Measurements from ENCODE around the gene EDNRA.
"Not testable (repeated sequence)": the region's sequence is repeated elsewhere in the genome, so short reads cannot be mapped to it uniquely, and the experiment has no call there.

Gene EDNRA

GRCh38 chr4:147480891-147481576 is at the start of gene EDNRA:
Gene EDNRA (plus strand): TSS chr4:147481097. CDS start chr4:147485682, 4,585 bp downstream.
- Histone ChIP-seq H3K9ac (no peak within 1 kb of the TSS), H3K4me2 (peak within 1 kb of the TSS in 8 of 11 experiments; percentile 1 to 17 (median 6); a peak in 6 of 22 replicates), H3K9me3 (replicated peaks in 1 of 11) (peaks cover 23 to 35% (median 27%) of the 10 kb centered on the region in 11 experiments), H3K27ac (no peak within 1 kb of the TSS), H3K4me1 (peaks cover 0 to 12% (median 11%) of the 10 kb centered on the region in 10 experiments; a peak in 12 of 20 replicates), H3K4me3 (peak within 1 kb of the TSS in 1 of 10 experiments; percentile 1; a peak in 2 of 20 replicates), H4K20me1 (no peaks in the 10 kb centered on the region), H3K27me3 (peaks cover 0 to 2% (median 0%) of the 10 kb centered on the region in 11 experiments; a peak in 1 of 22 replicates), H3K36me3 (no peaks in the 10 kb centered on the region; a peak in 2 of 22 replicates)
- TF ChIP-seq Cebpa-rat (IDR thresholded peaks at IDR 0.05), result no peak

DNA sequence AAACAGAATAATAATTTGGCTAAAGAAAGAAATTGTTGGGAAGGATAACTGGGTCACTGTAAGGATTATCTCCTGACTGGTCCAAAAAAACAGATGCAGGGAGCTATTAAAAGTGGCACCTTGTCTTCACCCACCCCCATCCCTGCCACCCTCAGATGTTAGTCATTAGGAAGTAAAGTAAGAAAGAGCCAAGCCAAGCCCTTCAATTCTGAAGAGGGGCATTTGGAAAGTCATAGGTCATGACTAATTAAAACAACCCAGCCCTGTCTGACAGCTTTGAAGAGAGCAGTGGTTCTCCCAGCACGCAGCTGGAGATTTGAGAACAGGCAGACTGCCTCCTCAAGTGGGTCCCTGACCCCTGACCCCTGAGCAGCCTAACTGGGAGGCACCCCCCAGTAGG is 46.5 kb upstream of the EDNRA start:
- Histone ChIP-seq H3K4me1 (peaks cover 0 to 19% (median 9%) of the 10 kb centered on the region in 10 experiments; a peak in 12 of 20 replicates), H3K9me3 (replicated peaks in 1 of 11) (peaks cover 6 to 22% (median 11%) of the 10 kb centered on the region in 11 experiments; a peak in 19 of 22 replicates)
- not testable (repeated sequence) for H3K27ac ChIP-seq, H3K4me2 ChIP-seq, H3K4me3 ChIP-seq, H4K20me1 ChIP-seq, H3K9ac ChIP-seq, H3K27me3 ChIP-seq, H3K36me3 ChIP-seq

DNA sequence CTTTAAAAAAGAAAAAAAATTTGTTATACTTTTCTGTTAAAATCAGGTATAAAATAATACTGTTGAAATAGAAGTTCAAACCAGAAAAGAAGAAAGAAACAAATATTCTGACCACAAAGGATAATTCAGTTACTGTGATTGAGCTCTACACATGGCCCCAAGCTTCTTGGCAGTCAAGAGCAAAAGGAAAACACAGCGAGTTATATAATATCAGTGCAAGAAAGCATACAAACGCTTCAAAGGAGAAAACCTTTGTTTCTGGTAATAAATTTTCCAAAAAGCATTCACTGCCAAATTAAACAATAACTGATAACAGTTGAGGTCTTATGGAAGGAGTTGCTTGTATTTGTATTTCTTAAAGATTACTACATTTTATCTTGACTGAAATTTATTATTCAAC is 40.5 kb upstream of the EDNRA start:
- Histone ChIP-seq H3K4me2 (no peak overlapping the region), H3K9ac (no peak overlapping the region)
- no peak for TF ChIP-seq Cebpa-rat (IDR thresholded peaks at IDR 0.05)

DNA sequence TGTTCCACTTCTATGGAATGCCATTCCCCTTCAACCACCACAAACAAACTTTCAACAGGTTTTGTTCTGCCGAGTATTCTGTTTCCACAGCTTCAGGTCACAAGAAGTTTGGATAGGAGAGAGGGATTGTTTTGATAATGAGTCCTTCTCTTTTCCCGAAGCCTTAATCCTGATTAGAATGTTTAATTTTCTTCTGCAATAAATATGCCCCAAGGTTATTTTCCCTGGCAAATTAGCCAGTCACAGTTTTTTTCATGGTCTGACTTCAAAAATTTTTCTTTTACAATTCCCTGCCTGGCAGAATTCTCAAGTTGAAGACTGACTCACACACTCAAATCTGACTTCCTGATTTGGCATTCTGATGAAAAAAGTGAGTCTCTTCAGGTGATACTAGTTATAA is 33.1 kb upstream of the EDNRA start:
- H3K27ac ChIP-seq, result no peak overlapping the region

More for the DNA sequence above, 40.5 kb upstream of the EDNRA start:
- no peak overlapping the region for H3K27ac ChIP-seq
- H3K36me3 ChIP-seq, result no peaks in the 10 kb centered on the region
- no peaks in the 10 kb centered on the region for H3K9me3 ChIP-seq (replicated peaks in 1 of 11)
- H4K20me1 ChIP-seq, result no peaks in the 10 kb centered on the region
- no peaks in the 10 kb centered on the region for H3K27me3 ChIP-seq
- no peak overlapping the region for H3K4me3 ChIP-seq
- H3K4me1 ChIP-seq, result no peaks in the 10 kb centered on the region

DNA sequence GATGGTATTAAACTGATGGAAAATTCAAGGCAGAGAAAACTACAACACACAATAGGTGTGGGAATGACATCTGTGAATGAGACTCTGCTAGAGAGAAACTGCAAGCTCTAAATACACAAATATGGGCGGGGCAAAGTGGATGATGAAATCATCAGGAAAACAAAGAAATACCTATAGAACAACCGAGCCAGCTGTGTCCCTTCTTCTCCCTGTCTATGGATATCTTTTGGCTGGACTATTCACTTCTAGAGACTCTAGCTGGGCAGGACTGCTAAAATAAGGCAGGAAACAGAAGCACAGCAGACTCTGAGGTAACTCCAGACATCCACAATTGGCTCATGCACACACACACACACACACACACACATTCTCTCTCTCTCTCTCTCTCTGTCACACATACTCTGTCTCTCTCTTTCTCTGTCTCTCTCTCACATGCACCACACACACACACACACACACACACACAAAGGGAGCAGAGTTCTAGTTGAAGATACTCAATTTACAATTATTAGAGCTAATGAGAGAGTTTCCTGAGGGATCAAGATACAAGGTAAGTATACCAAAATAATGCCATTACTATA is 27.2 kb upstream of the EDNRA start:
- no peak overlapping the region for H3K4me3 ChIP-seq
- no peaks in the 10 kb centered on the region for H4K20me1 ChIP-seq
- H3K27me3 ChIP-seq, result no peaks in the 10 kb centered on the region
- H3K4me2 ChIP-seq, result no peak overlapping the region
- no peak for TF ChIP-seq Cebpa-rat (IDR thresholded peaks at IDR 0.05)
- no peak overlapping the region for H3K9ac ChIP-seq
- no peaks in the 10 kb centered on the region for H3K36me3 ChIP-seq
- no peak overlapping the region for H3K27ac ChIP-seq
- H3K9me3 ChIP-seq (replicated peaks in 1 of 11), result no peaks in the 10 kb centered on the region
- H3K4me1 ChIP-seq, result peaks cover 0 to 16% (median 1%) of the 10 kb centered on the region in 10 experiments; a peak in 11 of 20 replicates

More for the DNA sequence above, 33.1 kb upstream of the EDNRA start:
- Histone ChIP-seq H3K27me3 (no peaks in the 10 kb centered on the region), H4K20me1 (no peaks in the 10 kb centered on the region), H3K4me2 (no peak overlapping the region), H3K9ac (no peak overlapping the region), H3K9me3 (replicated peaks in 1 of 11) (no peaks in the 10 kb centered on the region), H3K4me1 (no peaks in the 10 kb centered on the region), H3K36me3 (no peaks in the 10 kb centered on the region), H3K4me3 (no peak overlapping the region)
- no peak for TF ChIP-seq Cebpa-rat (IDR thresholded peaks at IDR 0.05)

- H4K20me1 ChIP-seq, result no peaks in the 10 kb centered on the region
- H3K9me3 ChIP-seq (replicated peaks in 1 of 11), result no peaks in the 10 kb centered on the region
- no peaks in the 10 kb centered on the region for H3K27me3 ChIP-seq
- no peak overlapping the region for H3K9ac ChIP-seq
- H3K4me2 ChIP-seq, result no peak overlapping the region
- no peak overlapping the region for H3K27ac ChIP-seq
- no peak overlapping the region for H3K4me3 ChIP-seq
- peaks cover 6 to 16% (median 7%) of the 10 kb centered on the region in 10 experiments; a peak in 15 of 20 replicates for H3K4me1 ChIP-seq
- H3K36me3 ChIP-seq, result no peaks in the 10 kb centered on the region
- TF ChIP-seq Cebpa-rat (IDR thresholded peaks at IDR 0.05), result no peak
Observed at GRCh38 chr4:147456706-147457105, 24.2 kb upstream of the EDNRA start.

DNA sequence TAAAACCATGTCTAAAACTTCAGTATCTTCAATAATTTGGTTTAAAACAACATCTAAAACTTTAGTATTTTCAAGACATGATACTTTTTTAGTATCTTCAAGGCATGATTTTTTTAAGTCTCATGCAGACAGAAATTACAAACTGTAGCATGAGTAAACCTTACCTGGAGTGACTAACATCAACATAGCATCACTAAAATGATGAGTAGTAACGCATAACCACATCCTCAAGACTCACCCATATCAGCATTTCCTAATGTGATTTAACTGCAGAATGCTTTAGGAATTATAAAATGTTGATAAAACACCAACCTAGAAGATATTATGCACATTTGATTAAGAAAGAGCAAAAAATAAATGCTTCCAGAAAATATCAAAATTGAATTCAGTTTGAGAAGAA is 19.7 kb upstream of the EDNRA start:
- H3K27me3 ChIP-seq, result no peaks in the 10 kb centered on the region
- H3K9ac ChIP-seq, result no peak overlapping the region
- no peaks in the 10 kb centered on the region for H3K36me3 ChIP-seq
- peaks cover 0 to 8% (median 6%) of the 10 kb centered on the region in 10 experiments; a peak in 12 of 20 replicates for H3K4me1 ChIP-seq
- no peak overlapping the region for H3K4me2 ChIP-seq
- no peaks in the 10 kb centered on the region for H4K20me1 ChIP-seq
- TF ChIP-seq Cebpa-rat (IDR thresholded peaks at IDR 0.05), result no peak
- H3K27ac ChIP-seq, result no peak overlapping the region
- H3K9me3 ChIP-seq (replicated peaks in 1 of 11), result peaks cover 7 to 10% (median 8%) of the 10 kb centered on the region in 11 experiments; a peak in 20 of 22 replicates
- no peak overlapping the region for H3K4me3 ChIP-seq

- Histone ChIP-seq H3K9ac (no peak overlapping the region), H3K4me3 (no peak overlapping the region), H4K20me1 (no peaks in the 10 kb centered on the region), H3K4me2 (no peak overlapping the region), H3K4me1 (peaks cover 0 to 8% (median 6%) of the 10 kb centered on the region in 10 experiments; a peak in 11 of 20 replicates), H3K27ac (no peak overlapping the region), H3K9me3 (replicated peaks in 1 of 11) (peaks cover 7 to 10% (median 8%) of the 10 kb centered on the region in 11 experiments; a peak in 20 of 22 replicates), H3K27me3 (no peaks in the 10 kb centered on the region), H3K36me3 (no peaks in the 10 kb centered on the region)
- TF ChIP-seq Cebpa-rat (IDR thresholded peaks at IDR 0.05), result no peak
Observed at GRCh38 chr4:147463065-147463464, 17.8 kb upstream of the EDNRA start.

DNA sequence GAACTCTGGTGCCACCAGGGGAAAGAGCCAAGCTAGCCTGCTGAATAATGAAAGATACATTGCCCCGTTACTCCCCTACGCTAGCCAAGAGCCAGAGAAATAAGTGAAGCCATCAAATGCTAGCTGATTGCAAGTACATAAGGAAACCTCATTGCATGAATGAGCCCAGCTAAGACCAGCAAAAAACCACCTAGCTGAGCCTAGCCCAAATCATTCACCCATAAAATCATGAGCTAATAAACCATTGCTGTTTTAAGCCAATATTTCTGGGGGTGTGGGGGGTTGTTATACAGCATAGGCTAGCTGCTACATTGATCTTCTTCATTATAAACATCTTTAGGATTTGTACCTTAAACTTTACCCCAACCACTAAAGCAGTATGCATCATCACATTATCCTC is 15.4 kb upstream of the EDNRA start:
- H3K4me1 ChIP-seq, result no peaks in the 10 kb centered on the region
- no peaks in the 10 kb centered on the region for H3K36me3 ChIP-seq
- no peak overlapping the region for H3K4me2 ChIP-seq
- no peaks in the 10 kb centered on the region for H3K27me3 ChIP-seq
- no peaks in the 10 kb centered on the region for H4K20me1 ChIP-seq
- no peak overlapping the region for H3K9ac ChIP-seq
- TF ChIP-seq Cebpa-rat (IDR thresholded peaks at IDR 0.05), result no peak
- H3K4me3 ChIP-seq, result no peak overlapping the region
- H3K9me3 ChIP-seq (replicated peaks in 1 of 11), result peaks cover 7 to 14% (median 9%) of the 10 kb centered on the region in 11 experiments; a peak in 21 of 22 replicates
- no peak overlapping the region for H3K27ac ChIP-seq
